Stimulated activated CD4-positive, alpha-beta T cell treated with anti-CD3 and anti-CD28 coated beads, Interleukin-4, amount 100 ng/mL, for 4 hours (primary cell): ENCODE data around the gene NFIC.

Source experiments
- DNase-seq, 2 experiments: peaks; one replicate each; pipeline ENCODE4 v3.0.0-alpha.2; 2020

NFIC gene

DNA sequence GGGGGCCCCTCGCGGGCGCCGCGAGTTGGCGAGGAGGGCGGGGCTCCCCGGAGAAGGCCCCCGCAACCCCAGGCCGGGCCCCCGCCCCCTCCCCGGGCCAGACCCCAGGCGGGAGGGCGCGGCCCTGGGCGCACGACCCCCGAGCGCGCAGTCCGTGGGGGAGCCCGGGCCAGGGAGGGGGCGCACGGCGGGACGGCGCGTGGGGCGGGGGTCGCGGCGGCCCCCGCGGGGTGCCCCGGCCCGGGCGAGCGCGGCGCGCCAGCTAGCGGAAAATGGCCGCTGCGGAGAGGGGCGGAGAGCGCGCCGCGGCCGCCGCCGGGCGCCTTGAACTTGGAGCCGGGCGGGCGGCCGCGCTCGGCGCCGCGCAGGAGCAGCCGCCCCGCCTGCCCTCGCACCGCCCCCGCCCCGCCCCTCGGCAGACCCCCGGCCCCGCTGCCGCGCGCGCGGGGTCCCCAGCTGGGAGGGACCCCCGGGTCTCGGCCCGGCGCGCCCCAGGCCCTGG lies 6.4 kb upstream of the NFIC start:
- DNase-seq = peak in 1 of 2 experiments; percentile 36

DNA sequence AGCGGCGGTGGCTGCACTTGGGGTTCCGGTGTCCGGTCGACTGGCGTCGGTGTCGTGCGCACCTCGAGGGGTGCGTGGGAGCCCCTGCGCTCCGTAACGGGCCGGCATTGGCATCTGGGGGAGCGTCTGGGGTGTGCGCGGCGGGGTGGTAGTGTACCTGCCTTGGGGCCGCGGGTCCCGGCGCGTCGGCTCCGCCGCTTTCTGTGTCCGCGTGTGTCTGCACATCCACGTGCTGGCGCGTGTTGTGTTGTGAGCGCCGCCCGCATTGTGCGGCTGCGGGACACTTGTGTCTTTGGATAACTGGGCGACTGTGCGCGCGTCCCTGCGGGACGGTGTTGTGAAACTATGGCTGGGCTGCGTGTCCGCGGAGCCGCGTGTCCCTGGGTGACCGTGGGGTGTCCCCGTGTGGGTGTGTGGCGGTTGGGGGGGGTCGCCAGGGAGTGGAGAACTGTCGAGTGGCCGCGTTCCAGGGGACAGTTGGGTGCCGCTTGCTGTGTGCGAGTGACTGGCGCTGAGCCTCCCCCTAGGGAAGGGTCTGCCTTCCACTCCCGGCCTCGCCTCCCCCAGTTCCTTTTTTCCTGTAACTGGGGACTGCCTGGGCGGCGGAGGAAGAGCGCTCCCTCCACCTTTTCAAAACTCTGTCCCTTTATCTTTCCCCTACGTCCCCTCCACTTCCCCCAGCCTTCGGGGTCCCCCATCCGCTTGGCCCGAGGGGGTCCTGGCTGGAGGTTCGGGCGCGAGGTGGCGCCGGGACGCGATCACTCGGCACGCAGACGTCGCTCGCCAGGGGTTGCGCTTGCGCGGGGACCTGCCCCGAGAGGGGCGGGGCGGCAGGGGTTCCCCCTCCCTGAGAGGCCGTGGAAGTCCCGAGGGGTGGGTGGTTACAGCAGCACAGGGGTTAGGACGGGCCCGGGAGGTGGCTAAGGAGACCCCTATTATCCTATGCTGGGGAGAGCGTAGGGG lies 5.7 kb upstream of the NFIC start:
- DNase-seq = peak; percentile 82 to 85

- DNase-seq = no peak
These were observed 4.8 kb upstream of the NFIC start for GRCh38 chr19:3361384-3362216.

GRCh38 chr19:3362217-3362906 lies 4.0 kb upstream of the NFIC start:
- DNase-seq = no peak

DNA sequence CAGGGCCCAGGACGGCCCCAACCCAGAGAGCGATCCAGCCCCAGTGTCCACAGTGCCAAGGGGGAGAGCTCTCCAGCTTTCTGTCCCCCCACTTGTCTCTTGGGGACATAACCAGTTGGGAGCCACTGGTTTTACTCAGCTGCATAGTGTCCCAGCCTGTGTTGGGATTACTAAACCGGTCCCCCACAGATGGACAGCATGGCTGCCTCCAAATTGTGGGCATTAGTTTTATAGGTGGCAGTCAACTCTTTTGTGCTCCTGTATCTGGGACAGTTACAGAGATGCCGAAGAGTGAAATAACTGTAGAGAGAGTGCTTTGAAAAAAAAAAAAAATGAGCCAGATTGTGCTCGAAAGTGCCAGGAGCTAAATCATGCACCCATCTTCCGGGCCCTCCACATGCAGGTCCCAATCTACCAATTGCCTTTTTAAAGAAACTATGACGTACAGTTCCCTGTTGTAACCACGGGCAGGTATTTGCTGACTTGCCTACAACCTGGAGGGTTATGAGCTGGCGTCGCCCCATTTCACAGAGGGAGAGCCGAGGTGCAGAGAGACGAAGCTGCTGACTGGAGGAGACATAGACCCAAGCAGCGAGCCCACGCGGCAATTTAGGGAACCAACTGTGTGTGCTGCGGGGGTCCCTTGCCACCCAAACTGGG lies 2.4 kb upstream of the NFIC start:
- no peak for DNase-seq

- no peak for DNase-seq
These were observed 1.9 kb upstream of the NFIC start for GRCh38 chr19:3364501-3364858.

- DNase-seq = no peak
These were observed 1.1 kb upstream of the NFIC start for GRCh38 chr19:3365093-3365835.

GRCh38 chr19:3366753-3367627 lies 607 bp downstream of the NFIC start:
- no peak for DNase-seq

DNA sequence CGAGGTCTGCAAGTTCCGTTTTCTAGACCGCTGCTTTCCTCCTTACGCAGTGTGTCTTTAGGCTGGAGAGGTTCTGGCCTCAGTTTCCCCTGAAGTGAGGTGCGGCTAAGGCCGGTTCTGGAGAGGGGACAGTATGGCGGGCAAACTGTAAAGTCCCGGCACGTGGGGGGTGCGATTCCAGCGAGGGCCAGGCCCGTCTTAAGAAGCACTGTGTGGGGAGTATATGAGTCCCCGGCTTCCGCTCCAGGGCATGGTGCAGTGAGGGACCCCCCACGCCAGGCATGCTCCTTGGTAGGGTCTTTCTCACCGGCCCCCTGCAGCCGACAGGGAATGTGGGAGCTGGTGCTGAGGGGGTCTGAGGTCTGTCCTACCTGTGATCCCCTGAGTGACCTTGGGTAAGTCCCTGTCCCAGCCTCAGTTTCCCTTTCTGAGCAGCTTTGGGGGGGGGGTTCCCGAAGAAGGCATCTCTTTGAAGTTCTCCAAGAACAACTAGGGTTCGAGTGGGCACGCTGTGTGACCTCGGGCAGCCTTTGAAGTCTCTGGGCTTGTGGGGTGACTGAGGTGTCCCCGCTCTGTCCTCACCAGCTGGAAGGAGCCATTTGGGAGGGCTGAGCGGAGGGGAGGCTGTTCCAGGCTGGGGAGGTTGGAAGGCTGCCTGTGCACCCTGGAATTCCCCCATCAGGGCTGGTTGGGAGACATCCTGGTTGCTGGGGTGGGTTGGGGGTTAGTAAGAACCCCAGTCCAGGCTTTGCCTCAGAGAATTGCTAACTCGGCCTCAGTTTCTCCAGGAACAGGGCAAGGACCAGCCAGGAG lies 1.5 kb downstream of the NFIC start:
- no peak for DNase-seq

DNA sequence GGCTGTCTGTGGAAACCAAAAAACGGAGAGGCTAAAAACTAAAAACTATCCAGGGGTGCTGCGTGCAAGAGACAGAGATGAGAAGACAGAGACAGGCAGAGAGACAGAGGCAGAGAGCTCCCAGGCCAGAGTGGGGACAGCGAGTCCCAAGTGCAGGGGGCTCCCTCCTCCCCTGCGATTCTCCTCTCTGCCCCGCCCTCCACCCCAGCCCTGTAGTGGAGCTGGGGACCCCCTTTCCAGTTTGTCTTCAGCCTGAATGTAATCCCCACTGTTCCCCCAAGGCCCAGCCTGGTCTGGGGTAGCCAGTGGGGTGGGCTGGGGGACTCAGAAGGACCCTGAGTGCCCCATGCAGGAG lies 2.0 kb downstream of the NFIC start:
- DNase-seq = no peak

- no peak for DNase-seq
These were observed 2.5 kb downstream of the NFIC start for GRCh38 chr19:3368848-3369336.

DNA sequence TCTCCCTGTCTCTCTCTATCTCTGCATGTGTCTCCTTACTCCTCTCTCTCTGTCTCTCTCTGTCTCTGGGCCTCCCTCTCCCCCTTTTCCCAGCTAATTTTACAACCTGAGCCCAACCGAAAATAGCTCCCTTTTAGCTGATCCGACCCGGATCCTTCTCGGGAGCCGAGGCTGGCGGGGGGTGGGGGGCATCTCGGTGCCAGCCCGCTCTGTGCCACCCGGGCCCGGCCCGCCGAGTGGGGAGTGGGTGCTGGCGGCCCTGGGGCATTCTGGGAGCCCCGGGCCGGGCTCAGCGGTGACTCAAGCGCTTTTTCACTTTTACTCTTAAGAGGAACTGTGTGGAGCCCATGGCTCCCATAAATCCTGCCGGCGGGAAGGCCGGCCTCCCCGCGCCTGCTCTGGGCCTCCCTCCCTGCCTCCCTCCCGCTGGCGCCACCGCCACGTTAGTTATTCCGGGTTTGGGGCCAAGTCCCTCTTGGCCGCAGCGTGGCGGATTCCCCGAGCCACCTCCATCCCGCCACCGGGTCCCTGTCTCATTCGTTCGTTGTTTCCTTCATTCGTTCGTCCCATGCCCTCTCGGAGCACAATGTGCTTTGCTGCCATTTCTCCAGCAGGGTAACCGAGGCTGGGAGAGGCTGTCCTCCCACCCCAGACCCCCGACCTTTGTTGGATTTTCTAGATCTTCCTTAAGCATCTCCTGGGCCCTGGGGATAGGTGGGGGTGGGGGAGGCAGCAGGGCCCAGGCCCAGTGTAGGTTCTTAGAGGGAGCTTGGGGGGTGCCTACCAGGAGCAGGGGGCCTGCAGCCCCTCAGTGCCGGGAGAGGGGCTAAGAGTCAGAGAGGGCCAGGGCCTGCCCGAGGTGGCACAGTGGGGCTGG lies 3.2 kb downstream of the NFIC start:
- no peak for DNase-seq

GRCh38 chr19:3370214-3370720 lies 3.9 kb downstream of the NFIC start:
- DNase-seq = no peak

GRCh38 chr19:3370728-3371591 lies 4.6 kb downstream of the NFIC start:
- DNase-seq = no peak

DNA sequence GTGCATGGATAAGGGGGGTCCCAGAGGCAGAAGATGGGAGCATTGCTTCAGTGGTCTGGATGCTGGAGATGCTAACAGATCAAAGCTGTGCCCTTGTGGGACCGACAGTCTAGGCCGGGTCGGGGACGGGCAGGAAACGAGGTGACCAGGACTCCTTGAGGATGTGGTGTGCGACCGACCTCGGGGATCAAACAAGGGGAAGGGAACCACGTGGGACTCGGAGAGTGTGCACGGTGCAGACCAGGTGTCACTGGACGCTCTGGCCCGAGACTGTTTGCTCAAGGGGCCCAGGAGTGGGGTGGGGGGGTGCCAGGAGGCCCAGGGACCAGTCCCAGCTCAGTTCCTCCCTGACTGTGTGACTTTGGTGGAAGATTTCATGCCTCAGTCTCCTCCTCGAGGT lies 6.0 kb downstream of the NFIC start:
- DNase-seq = no peak

DNA sequence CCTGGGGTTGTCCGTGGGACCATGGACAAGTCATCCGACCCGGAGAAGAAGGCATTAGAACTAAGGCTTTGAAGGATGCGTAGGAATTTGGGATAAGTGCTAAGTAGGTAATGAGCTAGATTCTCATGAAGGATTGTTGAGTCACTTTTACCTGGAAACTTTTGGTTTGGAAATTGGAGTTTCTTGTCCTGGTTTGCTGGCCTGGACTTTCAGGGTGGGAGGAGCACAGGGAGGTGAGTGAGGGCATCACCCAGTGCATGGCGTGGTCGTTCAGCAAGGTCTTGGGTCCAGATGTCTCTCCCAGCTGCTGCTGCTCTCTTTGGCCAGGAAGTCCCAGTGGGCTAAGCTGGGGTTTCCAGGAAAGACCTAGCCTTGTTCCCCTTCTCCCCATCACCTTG lies 7.6 kb downstream of the NFIC start:
- no peak for DNase-seq

DNA sequence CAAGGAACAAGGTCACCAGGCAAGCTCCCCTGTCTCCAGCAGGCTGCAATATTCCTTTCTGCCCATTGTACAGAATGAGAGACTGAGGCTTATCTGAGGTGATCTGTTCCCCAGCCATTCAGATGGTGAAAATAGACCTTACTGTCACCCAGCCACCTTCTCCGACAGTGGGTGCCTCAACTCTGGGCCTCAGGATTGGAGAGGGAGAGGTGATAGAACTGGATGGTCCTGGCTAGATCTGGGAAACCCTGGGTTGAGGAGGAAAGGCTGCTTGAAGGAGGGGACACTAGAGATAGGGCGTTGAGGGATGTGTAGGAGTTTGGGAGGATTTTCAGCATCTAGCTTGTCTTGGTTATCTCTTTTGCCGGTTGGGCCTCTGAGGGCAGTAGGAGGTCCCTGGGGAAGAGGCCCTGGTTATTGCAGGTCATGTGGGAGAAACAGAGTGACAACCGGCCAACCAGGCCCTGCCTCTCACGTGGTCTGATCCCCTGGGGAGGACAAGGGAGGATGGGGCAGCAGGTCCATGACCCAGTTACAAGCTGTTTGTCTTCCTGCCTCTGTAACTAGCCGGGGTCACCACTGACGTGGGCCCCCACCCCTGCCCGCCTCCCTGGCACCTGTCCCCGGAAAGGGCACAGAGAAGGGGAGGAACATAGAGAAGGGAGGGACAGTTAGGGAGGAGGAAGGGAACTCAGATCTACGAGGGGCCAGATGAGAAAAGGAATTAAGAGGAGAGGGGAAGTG lies 8.2 kb downstream of the NFIC start:
- no peak for DNase-seq
